Liver (tissue), 9 donors: ENCODE results near the gene HOXA5. TPM values are rescaled to one million over a fixed set of nuclear protein-coding genes. Genes with fewer than 3 reads are reported as not detected.

ENCODE experiments used
- DNase-seq: peaks from one replicate; pipeline ENCODE4 v3.0.0-alpha.2; 2017; ENCODE audit warnings: low spot score
- H3K27ac ChIP-seq, 2 donors: one replicate each; pipeline ENCODE4 v1.7.0; 2013; ENCODE audit warnings: inconsistent platforms in 2 of 2, low read length in 2 of 2, control low read depth in 1 of 2, low read depth in 1 of 2, mild to moderate bottlenecking in 1 of 2
- H3K27me3 ChIP-seq, 4 donors: one replicate each; pipeline versions ENCODE4 v1.6.1 to v1.7.0; 2013; ENCODE audit warnings: low read length in 3 of 4, inconsistent platforms in 1 of 4, mild to moderate bottlenecking in 1 of 4, moderate library complexity in 1 of 4; ENCODE audit not compliant: control insufficient read depth in 4 of 4, insufficient read depth in 4 of 4
- H3K36me3 ChIP-seq, 4 donors: one replicate each; pipeline versions ENCODE4 v1.6.1 to v1.7.0; 2013; ENCODE audit warnings: low read length in 3 of 4, mild to moderate bottlenecking in 3 of 4, low read depth in 1 of 4, moderate library complexity in 1 of 4; ENCODE audit not compliant: control insufficient read depth in 4 of 4, insufficient read depth in 3 of 4
- H3K4me1 ChIP-seq, 4 donors: one replicate each; pipeline versions ENCODE4 v1.6.1 to v1.7.0; 2013; ENCODE audit warnings: low read length in 3 of 4, mild to moderate bottlenecking in 3 of 4, moderate library complexity in 1 of 4; ENCODE audit not compliant: control insufficient read depth in 4 of 4, insufficient read depth in 4 of 4
- H3K4me3 ChIP-seq, 3 donors: one replicate each; pipeline versions ENCODE4 v1.6.1 to v1.7.0; 2013; ENCODE audit warnings: low read length in 3 of 3, control low read depth in 1 of 3, low read depth in 1 of 3, mild to moderate bottlenecking in 1 of 3
- H3K9ac ChIP-seq, 2 donors: one replicate each; pipeline ENCODE4 v1.7.0; 2013; ENCODE audit warnings: low read length in 2 of 2, mild to moderate bottlenecking in 2 of 2, moderate library complexity in 2 of 2, control low read depth in 1 of 2, low read depth in 1 of 2
- H3K9me3 ChIP-seq, 4 donors: one replicate each; pipeline versions ENCODE4 v1.6.1 to v1.7.0; 2013; ENCODE audit warnings: low read length in 3 of 4; ENCODE audit not compliant: control insufficient read depth in 4 of 4
- ATF3 ChIP-seq: IDR thresholded peaks from 2 replicates; pipeline ENCODE4 v1.6.1; 2016; ENCODE audit warnings: antibody characterized with exemption
- EGR1 ChIP-seq, 2 donors: IDR thresholded peaks; 2 replicates each; pipeline ENCODE4 v1.6.1; 2016 to 2018; ENCODE audit warnings: antibody characterized with exemption in 2 of 2, low read depth in 2 of 2
- FOXA1 ChIP-seq: IDR thresholded peaks from 2 replicates; pipeline ENCODE4 v1.6.1; 2016; ENCODE audit warnings: antibody characterized with exemption
- FOXA2 ChIP-seq: IDR thresholded peaks from 2 replicates; pipeline ENCODE4 v1.6.1; 2016; ENCODE audit warnings: antibody characterized with exemption
- GABPA ChIP-seq, 2 donors: IDR thresholded peaks in 1 of 2; conservative IDR thresholded peaks in 1 of 2; 2 replicates each; pipeline ENCODE4 v1.6.1; 2016; ENCODE audit warnings: antibody characterized with exemption in 2 of 2, mild to moderate bottlenecking in 1 of 2, moderate library complexity in 1 of 2
- HNF4A ChIP-seq, 2 donors: conservative IDR thresholded peaks; 2 replicates each; pipeline ENCODE4 v1.6.1; 2016; ENCODE audit warnings: antibody characterized with exemption in 2 of 2, mild to moderate bottlenecking in 2 of 2
- HNF4G ChIP-seq: IDR thresholded peaks from 2 replicates; pipeline ENCODE4 v1.6.1; 2016; ENCODE audit warnings: antibody characterized with exemption
- JUND ChIP-seq, 2 donors: IDR thresholded peaks; 2 replicates each; pipeline ENCODE4 v1.6.1; 2016; ENCODE audit warnings: antibody characterized with exemption in 2 of 2
- MAX ChIP-seq: IDR thresholded peaks from 2 replicates; pipeline ENCODE4 v1.6.1; 2016; ENCODE audit warnings: antibody characterized with exemption
- NR2F2 ChIP-seq: IDR thresholded peaks from 2 replicates; pipeline ENCODE4 v1.6.1; 2016; ENCODE audit warnings: antibody characterized with exemption
- RAD21 ChIP-seq, 2 donors: IDR thresholded peaks; 2 replicates each; pipeline ENCODE4 v1.6.1; 2016; ENCODE audit warnings: antibody characterized with exemption in 2 of 2, mild to moderate bottlenecking in 2 of 2
- REST ChIP-seq: IDR thresholded peaks from 2 replicates; pipeline ENCODE4 v1.6.1; 2016; ENCODE audit warnings: antibody characterized with exemption, mild to moderate bottlenecking
- RXRA ChIP-seq, 2 donors: IDR thresholded peaks; 2 replicates each; pipeline ENCODE4 v1.6.1; 2017 to 2018; ENCODE audit warnings: antibody characterized with exemption in 2 of 2, mild to moderate bottlenecking in 1 of 2
- SP1 ChIP-seq: IDR thresholded peaks from 2 replicates; pipeline ENCODE4 v1.6.1; 2018; ENCODE audit warnings: antibody characterized with exemption, mild to moderate bottlenecking
- TAF1 ChIP-seq: conservative IDR thresholded peaks from 2 replicates; pipeline ENCODE4 v1.6.1; 2016; ENCODE audit warnings: antibody characterized with exemption, mild to moderate bottlenecking
- YY1 ChIP-seq: IDR thresholded peaks from 2 replicates; pipeline ENCODE4 v1.6.1; 2016; ENCODE audit warnings: antibody characterized with exemption, mild to moderate bottlenecking
- ZBTB33 ChIP-seq: IDR thresholded peaks from 2 replicates; pipeline ENCODE4 v1.6.1; 2016; ENCODE audit warnings: antibody characterized with exemption
- WGBS: extraction: QIAGEN DNeasy Blood & Tissue Kit; methylation state at CpG from one replicate; pipeline ENCODE4 v1.1.7; 2013; 5-methylcytosine and 5-hydroxymethylcytosine counted together
- polyA plus RNA-seq, 2 donors: library from polyadenylated mRNA; stranded (reverse) in 1 of 2; unstranded in 1 of 2; fragments of 200-250 nt in 1 of 2; fragments of >200 nt in 1 of 2; fragmentation: Nextera tagmentation in 1 of 2; extraction: Ambion mirVana in 1 of 2; gene quantifications; one replicate each; pipeline versions ENCODE4 v1.2.1 to v1.2.3, GENCODE V29; 2013 to 2015
- total RNA-seq, 2 donors: library from RNA; depleted of rRNA; stranded (reverse); fragments of >200 nt; gene quantifications; one replicate each; pipeline ENCODE4 v1.2.3, GENCODE V29; 2014
- TF ChIP-seq, protein P1 (sequence below): fragments of 150-350 bp; IDR thresholded peaks from 2 replicates; pipeline ENCODE4 v1.5.1; 2017; ENCODE audit warnings: improper control_type of control experiment, low read depth, low read length; ENCODE audit not compliant: missing input control
- donor health status: healthy.
- donor health status: healthy.
- donor health status: healthy.
- donor health status: healthy.
- donor health status: healthy.

The HOXA5 gene
- total and polyA plus RNA-seq, 4 donors: 0.40 to 2.1 (median 0.66) TPM

GRCh38 chr7:27171637-27172314 lies 28.3 kb upstream of the HOXA5 start:
- 7% methylated on average over 30 of the region's 30 CpGs for WGBS
- TF ChIP-seq ZBTB33 (no peak), REST (no peak), GABPA (IDR thresholded peaks at IDR 0.05 in 1 of 2, conservative IDR thresholded peaks at IDR 0.05 in 1 of 2) (no peak), EGR1 (IDR thresholded peaks at IDR 0.05; ENCODE audit: low read depth in 2 of 2) (no peak), ATF3 (no peak), NR2F2 (no peak), HNF4A (conservative IDR thresholded peaks at IDR 0.05) (no peak), MAX (no peak), FOXA1 (no peak), JUND (IDR thresholded peaks at IDR 0.05) (no peak), YY1 (no peak), HNF4G (no peak), RXRA (IDR thresholded peaks at IDR 0.05) (no peak), SP1 (no peak), RAD21 (IDR thresholded peaks at IDR 0.05) (no peak), FOXA2 (no peak), TAF1 (no peak)
- TF ChIP-seq, protein P1, sequence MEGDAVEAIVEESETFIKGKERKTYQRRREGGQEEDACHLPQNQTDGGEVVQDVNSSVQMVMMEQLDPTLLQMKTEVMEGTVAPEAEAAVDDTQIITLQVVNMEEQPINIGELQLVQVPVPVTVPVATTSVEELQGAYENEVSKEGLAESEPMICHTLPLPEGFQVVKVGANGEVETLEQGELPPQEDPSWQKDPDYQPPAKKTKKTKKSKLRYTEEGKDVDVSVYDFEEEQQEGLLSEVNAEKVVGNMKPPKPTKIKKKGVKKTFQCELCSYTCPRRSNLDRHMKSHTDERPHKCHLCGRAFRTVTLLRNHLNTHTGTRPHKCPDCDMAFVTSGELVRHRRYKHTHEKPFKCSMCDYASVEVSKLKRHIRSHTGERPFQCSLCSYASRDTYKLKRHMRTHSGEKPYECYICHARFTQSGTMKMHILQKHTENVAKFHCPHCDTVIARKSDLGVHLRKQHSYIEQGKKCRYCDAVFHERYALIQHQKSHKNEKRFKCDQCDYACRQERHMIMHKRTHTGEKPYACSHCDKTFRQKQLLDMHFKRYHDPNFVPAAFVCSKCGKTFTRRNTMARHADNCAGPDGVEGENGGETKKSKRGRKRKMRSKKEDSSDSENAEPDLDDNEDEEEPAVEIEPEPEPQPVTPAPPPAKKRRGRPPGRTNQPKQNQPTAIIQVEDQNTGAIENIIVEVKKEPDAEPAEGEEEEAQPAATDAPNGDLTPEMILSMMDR: no peak
- Histone ChIP-seq H3K9me3 (peaks cover 0 to 2% (median under 1%) of the 10 kb centered on the region in 4 donors), H3K27me3 (peaks cover 8 to 61% (median 34%) of the 10 kb centered on the region in 4 donors), H3K9ac (no peak overlapping the region), H3K4me3 (no peak overlapping the region), H3K4me1 (peaks cover 9 to 15% (median 12%) of the 10 kb centered on the region in 4 donors), H3K36me3 (no peaks in the 10 kb centered on the region), H3K27ac (no peak overlapping the region)
- DNase-seq: no peak
